Esophagus squamous epithelium (tissue), 5 donors: ENCODE data around the gene ADAM12. TPM values are rescaled to one million over a fixed set of nuclear protein-coding genes. Genes with fewer than 3 reads are reported as not detected.

Source experiments
- DNase-seq: peaks from one replicate; lab custom pipeline; 2025; lab: John Stamatoyannopoulos, UW
- H3K27ac ChIP-seq, 4 donors: fragments of 200-600 bp; sonication (generic); one replicate each; pipeline ENCODE4 v1.5.1; 2016 to 2019; ENCODE audit warnings: mild to moderate bottlenecking in 1 of 4
- H3K27me3 ChIP-seq, 4 donors: fragments of 200-600 bp; sonication (generic); 1 replicate in 3 of 4; 2 replicates in 1 of 4; pipeline versions ENCODE4 v1.5.1 to v1.6.0; 2017 to 2021; ENCODE audit warnings: antibody characterized with exemption in 1 of 4
- H3K36me3 ChIP-seq, 3 donors: fragments of 200-600 bp; sonication (generic); one replicate each; pipeline ENCODE4 v1.5.1; 2016 to 2019
- H3K4me1 ChIP-seq, 3 donors: fragments of 200-600 bp; sonication (generic); one replicate each; pipeline ENCODE4 v1.5.1; 2017 to 2019
- H3K4me3 ChIP-seq, 4 donors: fragments of 200-600 bp; sonication (generic); 1 replicate in 3 of 4; 2 replicates in 1 of 4; pipeline ENCODE4 v1.5.1; 2016 to 2019; ENCODE audit warnings: mild to moderate bottlenecking in 2 of 4, moderate library complexity in 1 of 4
- H3K9me3 ChIP-seq, 3 donors: fragments of 200-600 bp; sonication (generic); one replicate each; pipeline ENCODE4 v1.5.1; 2016 to 2019
- CTCF ChIP-seq, 6 experiments: fragments of 450-650 bp in 4 of 6; fragments of 200-600 bp in 2 of 6; sonication (generic) in 2 of 6; IDR thresholded peaks; one replicate each; pipeline ENCODE4 v1.5.1; 2016 to 2019; ENCODE audit warnings: antibody characterized with exemption in 6 of 6, mild to moderate bottlenecking in 4 of 6, moderate library complexity in 4 of 6
- POLR2A ChIP-seq, 4 donors: fragments of 450-650 bp; IDR thresholded peaks; one replicate each; pipeline ENCODE4 v1.6.1; 2017; ENCODE audit warnings: antibody characterized with exemption in 4 of 4, mild to moderate bottlenecking in 4 of 4, moderate library complexity in 3 of 4
- WGBS, 2 donors: methylation state at CpG; one replicate each; pipeline ENCODE4 v1.1.5; 2018; 5-methylcytosine and 5-hydroxymethylcytosine counted together
- intact Hi-C: fragments of 100-400 bp; cut with DNase I; formaldehyde crosslinking; loops from one replicate; pipeline ENCODE4 v1.15.0; 2022
- total RNA-seq, 4 donors: library from RNA; depleted of rRNA; stranded (reverse); fragments of >200 nt; gene quantifications; one replicate each; pipeline ENCODE4 v1.1.0, GENCODE V29; 2016
- donor health status: DM: yes; HTN: yes; CAD: no.

ADAM12 gene
- total RNA-seq, 4 donors from 2014 or later: 0.57 to 1.1 (median 0.76) TPM; not detected in 1

GRCh38 chr10:126209451-126209850, 178.8 kb downstream of the ADAM12 start:
- H3K27ac ChIP-seq: no peak overlapping the region
- no peak overlapping the region for H3K4me3 ChIP-seq
- TF ChIP-seq CTCF (IDR thresholded peaks at IDR 0.05) (no peak), POLR2A (IDR thresholded peaks at IDR 0.05) (no peak)
- H3K9me3 ChIP-seq: no peaks in the 10 kb centered on the region
- no peak for DNase-seq
- WGBS, 2 donors: 64 to 65% methylated on average over 4 of the region's 4 CpGs
- H3K27me3 ChIP-seq: peaks cover 0 to 8% (median 0%) of the 10 kb centered on the region in 4 donors
- H3K36me3 ChIP-seq: no peaks in the 10 kb centered on the region
- no peaks in the 10 kb centered on the region for H3K4me1 ChIP-seq
- intact Hi-C loops: no loop called here

- 59 to 71% methylated on average over 4 of the region's 4 CpGs for WGBS, 2 donors
- DNase-seq: no peak
- Histone ChIP-seq H3K27me3 (peaks cover 0 to 8% (median 0%) of the 10 kb centered on the region in 4 donors), H3K4me1 (no peaks in the 10 kb centered on the region), H3K36me3 (no peaks in the 10 kb centered on the region), H3K4me3 (no peak overlapping the region), H3K27ac (no peak overlapping the region), H3K9me3 (no peaks in the 10 kb centered on the region)
- TF ChIP-seq POLR2A (IDR thresholded peaks at IDR 0.05) (no peak), CTCF (IDR thresholded peaks at IDR 0.05) (no peak)
- intact Hi-C loops: no loop called here
Observed at GRCh38 chr10:126208726-126209302, 179.5 kb downstream of the ADAM12 start.

GRCh38 chr10:126207851-126208250, 180.4 kb downstream of the ADAM12 start:
- no peak overlapping the region for H3K27ac ChIP-seq
- no peak overlapping the region for H3K4me3 ChIP-seq
- H3K4me1 ChIP-seq: no peaks in the 10 kb centered on the region
- DNase-seq: no peak
- WGBS, 2 donors: 82 to 94% methylated on average over 1 of the region's 1 CpG
- intact Hi-C loops: no loop called here
- no peaks in the 10 kb centered on the region for H3K9me3 ChIP-seq
- no peak for TF ChIP-seq CTCF (IDR thresholded peaks at IDR 0.05)
- no peak for TF ChIP-seq POLR2A (IDR thresholded peaks at IDR 0.05)
- H3K36me3 ChIP-seq: no peaks in the 10 kb centered on the region
- H3K27me3 ChIP-seq: peaks cover 0 to 8% (median 0%) of the 10 kb centered on the region in 4 donors

GRCh38 chr10:126207313-126207771, 180.9 kb downstream of the ADAM12 start:
- Histone ChIP-seq H3K27me3 (peaks cover 0 to 8% (median 0%) of the 10 kb centered on the region in 4 donors), H3K4me3 (no peak overlapping the region), H3K36me3 (no peaks in the 10 kb centered on the region), H3K27ac (no peak overlapping the region), H3K9me3 (no peaks in the 10 kb centered on the region), H3K4me1 (no peaks in the 10 kb centered on the region)
- 77 to 81% methylated on average over 3 of the region's 3 CpGs for WGBS, 2 donors
- no peak for TF ChIP-seq POLR2A (IDR thresholded peaks at IDR 0.05)
- no peak for TF ChIP-seq CTCF (IDR thresholded peaks at IDR 0.05)
- no peak for DNase-seq
- intact Hi-C loops: no loop called here

- H3K4me3 ChIP-seq: no peak overlapping the region
- H3K36me3 ChIP-seq: no peaks in the 10 kb centered on the region
- no peak overlapping the region for H3K27ac ChIP-seq
- 84 to 96% methylated on average over 1 of the region's 1 CpG for WGBS, 2 donors
- no peaks in the 10 kb centered on the region for H3K9me3 ChIP-seq
- H3K4me1 ChIP-seq: no peaks in the 10 kb centered on the region
- TF ChIP-seq CTCF (IDR thresholded peaks at IDR 0.05) (no peak), POLR2A (IDR thresholded peaks at IDR 0.05) (no peak)
- no peak for DNase-seq
- H3K27me3 ChIP-seq: peaks cover 0 to 3% (median 0%) of the 10 kb centered on the region in 4 donors
- intact Hi-C loops: no loop called here
Observed at GRCh38 chr10:126205486-126206205, 182.6 kb downstream of the ADAM12 start.
